Calu3 (cell line): ENCODE results near the gene TMEM167B. TPM values are rescaled to one million over a fixed set of nuclear protein-coding genes. Genes with fewer than 3 reads are reported as not detected.

Experiments used
- BruUV-seq: library from RNA; stranded (reverse); fragments of 400-500 nt; replicated peaks from 2 replicates; lab custom pipeline; 2021; lab: Mats Ljungman, UMichigan
- CTCF ChIA-PET: fragments of 300-600 bp; sonication (Branson Sonifier 250); formaldehyde crosslinking; loops from one replicate; lab custom pipeline; 2022; ENCODE audit warnings: antibody characterized with exemption; lab: Charles Lee
- DNase-seq: peaks from one replicate; pipeline ENCODE4 v3.0.0; 2022
- H3K27ac Mint-ChIP-seq: one replicate; pipeline ENCODE4 v1.8.0; 2022; ENCODE audit warnings: mixed read lengths; ENCODE audit not compliant: unreplicated experiment
- H3K27me3 Mint-ChIP-seq: one replicate; pipeline ENCODE4 v1.8.0; 2022; ENCODE audit warnings: mixed read lengths; ENCODE audit not compliant: unreplicated experiment
- H3K36me3 Mint-ChIP-seq: one replicate; pipeline ENCODE4 v1.8.0; 2022; ENCODE audit warnings: mild to moderate bottlenecking, moderate library complexity, mixed read lengths; ENCODE audit not compliant: insufficient read depth, unreplicated experiment
- H3K4me1 Mint-ChIP-seq: one replicate; pipeline ENCODE4 v1.8.0; 2022; ENCODE audit warnings: mild to moderate bottlenecking, low read depth, mixed read lengths; ENCODE audit not compliant: unreplicated experiment
- H3K4me3 Mint-ChIP-seq: one replicate; pipeline ENCODE4 v1.8.0; 2022; ENCODE audit warnings: mild to moderate bottlenecking, low read depth, moderate library complexity, mixed read lengths; ENCODE audit not compliant: unreplicated experiment
- H3K9me3 Mint-ChIP-seq: one replicate; pipeline ENCODE4 v1.8.0; 2022; ENCODE audit warnings: low read depth, mixed read lengths; ENCODE audit not compliant: unreplicated experiment
- intact Hi-C: fragments of 100-400 bp; cut with micrococcal nuclease; formaldehyde crosslinking; loops from one replicate; pipeline ENCODE4 v1.10.0; 2022; ENCODE audit not compliant: unreplicated experiment
- total RNA-seq: library from RNA; stranded (reverse); gene quantifications from 2 replicates; pipeline ENCODE4 v1.2.3, GENCODE V29; 2022
- TF ChIP-seq, protein P1 (sequence below): fragments of 200-600 bp; IDR thresholded peaks from one replicate; pipeline ENCODE4 v1.8.0; 2022; ENCODE audit warnings: antibody characterized with exemption; ENCODE audit not compliant: unreplicated experiment

Gene TMEM167B
- total RNA-seq, 1 experiment from 2014 or later = 13.6 TPM

DNA sequence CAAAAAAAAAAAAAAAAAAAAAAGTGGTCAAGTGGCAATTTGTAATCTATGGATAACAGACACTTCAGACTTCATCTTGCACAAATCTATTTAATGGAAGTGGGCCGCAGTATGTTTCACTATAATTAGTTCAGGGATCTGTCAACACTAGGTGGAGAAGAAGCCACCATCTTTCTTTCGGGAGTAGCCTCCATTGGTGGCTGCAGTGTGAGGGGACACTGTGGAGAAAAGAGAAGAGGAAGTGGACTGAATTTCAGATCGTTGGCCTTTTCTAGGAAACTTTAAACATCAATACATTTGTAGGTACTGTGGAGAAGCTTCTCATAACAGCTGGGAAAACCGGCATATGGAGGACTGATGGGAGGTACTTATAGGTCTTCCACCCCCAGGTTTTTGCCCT lies 15.3 kb downstream of the TMEM167B start:
- no peak overlapping the region for H3K27ac Mint-ChIP-seq
- TF ChIP-seq, protein P1, sequence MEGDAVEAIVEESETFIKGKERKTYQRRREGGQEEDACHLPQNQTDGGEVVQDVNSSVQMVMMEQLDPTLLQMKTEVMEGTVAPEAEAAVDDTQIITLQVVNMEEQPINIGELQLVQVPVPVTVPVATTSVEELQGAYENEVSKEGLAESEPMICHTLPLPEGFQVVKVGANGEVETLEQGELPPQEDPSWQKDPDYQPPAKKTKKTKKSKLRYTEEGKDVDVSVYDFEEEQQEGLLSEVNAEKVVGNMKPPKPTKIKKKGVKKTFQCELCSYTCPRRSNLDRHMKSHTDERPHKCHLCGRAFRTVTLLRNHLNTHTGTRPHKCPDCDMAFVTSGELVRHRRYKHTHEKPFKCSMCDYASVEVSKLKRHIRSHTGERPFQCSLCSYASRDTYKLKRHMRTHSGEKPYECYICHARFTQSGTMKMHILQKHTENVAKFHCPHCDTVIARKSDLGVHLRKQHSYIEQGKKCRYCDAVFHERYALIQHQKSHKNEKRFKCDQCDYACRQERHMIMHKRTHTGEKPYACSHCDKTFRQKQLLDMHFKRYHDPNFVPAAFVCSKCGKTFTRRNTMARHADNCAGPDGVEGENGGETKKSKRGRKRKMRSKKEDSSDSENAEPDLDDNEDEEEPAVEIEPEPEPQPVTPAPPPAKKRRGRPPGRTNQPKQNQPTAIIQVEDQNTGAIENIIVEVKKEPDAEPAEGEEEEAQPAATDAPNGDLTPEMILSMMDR = no peak
- H3K36me3 Mint-ChIP-seq = peaks cover 9% of the 10 kb centered on the region
- H3K4me1 Mint-ChIP-seq = peaks cover 8% of the 10 kb centered on the region
- H3K27me3 Mint-ChIP-seq = peaks cover 49% of the 10 kb centered on the region
- intact Hi-C loops = no loop called here
- CTCF ChIA-PET = no interaction called here
- no TSS peak for BruUV-seq
- no peak for DNase-seq
- no peak overlapping the region for H3K4me3 Mint-ChIP-seq
- no peaks in the 10 kb centered on the region for H3K9me3 Mint-ChIP-seq

DNA sequence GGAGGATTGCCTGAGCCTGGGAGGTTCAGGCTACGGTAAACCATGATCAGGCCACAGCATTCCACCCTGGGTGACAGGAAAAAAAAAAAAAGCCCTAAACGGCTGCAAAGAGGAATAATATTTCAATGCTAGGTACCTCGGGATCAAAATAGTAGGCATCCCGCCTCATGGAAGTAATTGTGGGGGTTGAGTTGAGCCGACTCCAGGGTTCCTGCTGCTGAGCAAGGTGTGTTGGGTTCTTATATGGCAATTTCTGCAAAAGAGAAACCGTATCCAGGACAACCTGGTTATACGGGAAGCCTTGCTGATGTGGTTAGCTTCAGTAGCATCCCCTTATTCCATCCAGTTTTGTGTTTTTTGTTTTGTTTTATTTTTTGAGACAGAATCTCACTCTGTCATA lies 17.2 kb downstream of the TMEM167B start:
- no peak for DNase-seq
- no TSS peak for BruUV-seq
- Mint-ChIP-seq H3K4me3 (no peak overlapping the region), H3K36me3 (peaks cover 2% of the 10 kb centered on the region), H3K27ac (no peak overlapping the region), H3K9me3 (no peaks in the 10 kb centered on the region), H3K4me1 (peaks cover 20% of the 10 kb centered on the region), H3K27me3 (peaks cover 68% of the 10 kb centered on the region)
- intact Hi-C loops = no loop called here
- TF ChIP-seq, protein P1 = no peak
- CTCF ChIA-PET = no interaction called here

GRCh38 chr1:109109906-109110305 lies 19.3 kb downstream of the TMEM167B start:
- CTCF ChIA-PET = no interaction called here
- no peak for DNase-seq
- BruUV-seq = no TSS peak

GRCh38 chr1:109111386-109112055 lies 21.0 kb downstream of the TMEM167B start:
- H3K4me1 Mint-ChIP-seq = peaks cover 27% of the 10 kb centered on the region
- TF ChIP-seq, protein P1 = no peak
- H3K27ac Mint-ChIP-seq = no peak overlapping the region
- H3K36me3 Mint-ChIP-seq = peaks cover 5% of the 10 kb centered on the region
- BruUV-seq = no TSS peak
- no peaks in the 10 kb centered on the region for H3K9me3 Mint-ChIP-seq
- no peak overlapping the region for H3K4me3 Mint-ChIP-seq
- H3K27me3 Mint-ChIP-seq = peaks cover 86% of the 10 kb centered on the region
- CTCF ChIA-PET = interaction anchor here (0.6 to 0.7 kb wide), 2 partner anchors 12 to 115 kb away, joined by 4 to 5 read pairs; no protein-coding TSS in a partner anchor
- DNase-seq = no peak
- intact Hi-C loops = loop anchor here (5.0 kb wide), 1 partner anchor 81 kb away; no protein-coding TSS in a partner anchor

More at GRCh38 chr1:109109906-109110305, 19.3 kb downstream of the TMEM167B start:
- H3K27ac Mint-ChIP-seq = no peak overlapping the region
- H3K36me3 Mint-ChIP-seq = peaks cover 5% of the 10 kb centered on the region
- H3K27me3 Mint-ChIP-seq = peaks cover 89% of the 10 kb centered on the region
- H3K4me1 Mint-ChIP-seq = peaks cover 27% of the 10 kb centered on the region
- TF ChIP-seq, protein P1 = no peak
- no peaks in the 10 kb centered on the region for H3K9me3 Mint-ChIP-seq
- H3K4me3 Mint-ChIP-seq = no peak overlapping the region
- intact Hi-C loops = loop anchor here (5.0 kb wide), 1 partner anchor 82 kb away; no protein-coding TSS in a partner anchor
